Thyroid gland (tissue), 4 donors: ENCODE measurements around the gene COL3A1. TPM values are rescaled to one million over a fixed set of nuclear protein-coding genes. Genes with fewer than 3 reads are reported as not detected.

Experiments
- DNase-seq, 2 donors: peaks; one replicate each; pipeline ENCODE4 v3.0.0-alpha.2; 2019
- H3K27ac ChIP-seq, 3 donors: fragments of 200-600 bp; sonication (generic); 1 replicate in 2 of 3; 2 replicates in 1 of 3; pipeline ENCODE4 v1.5.1; 2016 to 2019; ENCODE audit warnings: mild to moderate bottlenecking in 1 of 3, moderate library complexity in 1 of 3
- H3K27me3 ChIP-seq: fragments of 200-600 bp; sonication (generic); one replicate; pipeline ENCODE4 v1.5.1; 2019
- H3K36me3 ChIP-seq, 2 donors: fragments of 200-600 bp; sonication (generic); one replicate each; pipeline ENCODE4 v1.5.1; 2016 to 2019
- H3K4me1 ChIP-seq, 2 donors: fragments of 200-600 bp; sonication (generic); one replicate each; pipeline ENCODE4 v1.5.1; 2017 to 2019
- H3K4me3 ChIP-seq, 3 donors: fragments of 200-600 bp; sonication (generic); replicated peaks in 1 of 3; 1 replicate in 2 of 3; 2 replicates in 1 of 3; pipeline ENCODE4 v1.5.1; 2016; ENCODE audit warnings: mild to moderate bottlenecking in 1 of 3
- H3K9me3 ChIP-seq: fragments of 200-600 bp; sonication (generic); one replicate; pipeline ENCODE4 v1.5.1; 2017
- POLR2A ChIP-seq, 2 donors: fragments of 450-650 bp; IDR thresholded peaks; one replicate each; pipeline ENCODE4 v1.6.1; 2017; ENCODE audit warnings: antibody characterized with exemption in 2 of 2, mild to moderate bottlenecking in 2 of 2, moderate library complexity in 1 of 2
- WGBS, 2 donors: methylation state at CpG; one replicate each; pipeline ENCODE4 v1.1.5; 2017; 5-methylcytosine and 5-hydroxymethylcytosine counted together
- intact Hi-C: fragments of 100-400 bp; cut with DNase I; formaldehyde crosslinking; loops from one replicate; pipeline ENCODE4 v1.15.1; 2023
- total RNA-seq, 4 donors: library from RNA; depleted of rRNA; stranded (reverse); fragments of >200 nt; gene quantifications; one replicate each; pipeline ENCODE4 v1.2.3, GENCODE V29; 2016
- TF ChIP-seq, protein P1 (sequence below), 6 experiments: fragments of 200-600 bp in 3 of 6; fragments of 450-650 bp in 3 of 6; sonication (generic) in 3 of 6; IDR thresholded peaks; one replicate each; pipeline ENCODE4 v1.5.1; 2016 to 2019; ENCODE audit warnings: antibody characterized with exemption in 6 of 6, mild to moderate bottlenecking in 2 of 6, inconsistent platforms in 1 of 6, moderate library complexity in 1 of 6

The COL3A1 gene
- total RNA-seq, 4 donors from 2014 or later = 36.4 to 151 (median 62.3) TPM

- Histone ChIP-seq H3K27me3 (no peaks in the 10 kb centered on the region), H3K36me3 (no peaks in the 10 kb centered on the region), H3K4me3 (no peak overlapping the region), H3K27ac (no peak overlapping the region), H3K4me1 (no peaks in the 10 kb centered on the region), H3K9me3 (no peaks in the 10 kb centered on the region)
- 92 to 94% methylated on average over 10 to 19 of the region's 21 CpGs for WGBS, 2 donors
- TF ChIP-seq POLR2A (IDR thresholded peaks at IDR 0.05) = no peak
- TF ChIP-seq, protein P1, sequence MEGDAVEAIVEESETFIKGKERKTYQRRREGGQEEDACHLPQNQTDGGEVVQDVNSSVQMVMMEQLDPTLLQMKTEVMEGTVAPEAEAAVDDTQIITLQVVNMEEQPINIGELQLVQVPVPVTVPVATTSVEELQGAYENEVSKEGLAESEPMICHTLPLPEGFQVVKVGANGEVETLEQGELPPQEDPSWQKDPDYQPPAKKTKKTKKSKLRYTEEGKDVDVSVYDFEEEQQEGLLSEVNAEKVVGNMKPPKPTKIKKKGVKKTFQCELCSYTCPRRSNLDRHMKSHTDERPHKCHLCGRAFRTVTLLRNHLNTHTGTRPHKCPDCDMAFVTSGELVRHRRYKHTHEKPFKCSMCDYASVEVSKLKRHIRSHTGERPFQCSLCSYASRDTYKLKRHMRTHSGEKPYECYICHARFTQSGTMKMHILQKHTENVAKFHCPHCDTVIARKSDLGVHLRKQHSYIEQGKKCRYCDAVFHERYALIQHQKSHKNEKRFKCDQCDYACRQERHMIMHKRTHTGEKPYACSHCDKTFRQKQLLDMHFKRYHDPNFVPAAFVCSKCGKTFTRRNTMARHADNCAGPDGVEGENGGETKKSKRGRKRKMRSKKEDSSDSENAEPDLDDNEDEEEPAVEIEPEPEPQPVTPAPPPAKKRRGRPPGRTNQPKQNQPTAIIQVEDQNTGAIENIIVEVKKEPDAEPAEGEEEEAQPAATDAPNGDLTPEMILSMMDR (IDR thresholded peaks at IDR 0.05) = no peak
- no peak for DNase-seq
- intact Hi-C loops = no loop called here
Measured at GRCh38 chr2:188944442-188944841, 29.7 kb upstream of the COL3A1 start.

DNA sequence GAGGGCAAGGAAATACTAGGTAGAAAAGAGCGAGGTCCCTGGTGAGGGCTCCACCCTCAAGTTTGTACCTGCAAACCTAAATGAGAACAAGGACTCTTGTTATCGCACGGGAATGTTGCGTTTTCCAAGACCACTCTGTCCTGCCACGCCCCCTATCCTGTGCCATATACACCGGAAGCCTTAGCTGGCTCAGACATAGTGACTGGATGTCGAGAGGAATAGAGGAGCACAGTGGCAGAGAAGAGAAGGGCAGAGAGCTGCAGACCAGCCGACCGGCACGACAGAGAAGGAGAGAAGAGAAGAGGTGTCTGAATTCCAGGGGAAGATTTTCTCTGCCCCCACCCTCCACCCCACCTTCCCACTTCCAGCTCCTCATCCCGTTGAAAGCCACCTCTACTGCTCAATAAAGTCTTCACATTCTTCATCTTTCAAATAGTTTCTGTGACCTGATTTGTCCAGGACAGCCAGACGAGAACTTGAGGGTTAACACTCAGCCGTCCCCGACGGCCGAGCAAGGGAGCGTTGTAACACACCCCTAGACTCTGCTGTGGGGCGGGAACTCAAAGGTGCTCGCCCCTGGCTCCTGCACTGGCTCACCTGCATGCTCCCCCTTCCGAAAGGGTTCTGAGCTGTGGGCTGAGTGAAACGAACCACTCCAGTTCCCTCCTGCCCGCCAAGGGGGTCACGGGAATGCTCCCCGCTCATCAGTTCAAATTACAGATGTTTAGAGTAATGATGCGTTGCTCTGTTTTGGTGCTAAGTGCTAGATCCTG is 24.9 kb upstream of the COL3A1 start:
- Histone ChIP-seq H3K27ac (no peak overlapping the region), H3K27me3 (no peaks in the 10 kb centered on the region), H3K9me3 (no peaks in the 10 kb centered on the region), H3K4me1 (no peaks in the 10 kb centered on the region), H3K4me3 (no peak overlapping the region), H3K36me3 (no peaks in the 10 kb centered on the region)
- intact Hi-C loops = no loop called here
- DNase-seq = no peak
- WGBS, 2 donors = 93 to 96% methylated on average over 25 of the region's 25 CpGs
- TF ChIP-seq, protein P1 (IDR thresholded peaks at IDR 0.05) = no peak
- no peak for TF ChIP-seq POLR2A (IDR thresholded peaks at IDR 0.05)

- intact Hi-C loops = no loop called here
Measured at GRCh38 chr2:188952901-188953300, 21.3 kb upstream of the COL3A1 start.

GRCh38 chr2:188956290-188956689 is 17.9 kb upstream of the COL3A1 start:
- intact Hi-C loops = no loop called here

More at GRCh38 chr2:188952901-188953300, 21.3 kb upstream of the COL3A1 start:
- H3K36me3 ChIP-seq = no peaks in the 10 kb centered on the region
- H3K4me1 ChIP-seq = no peaks in the 10 kb centered on the region
- no peak for DNase-seq
- no peaks in the 10 kb centered on the region for H3K9me3 ChIP-seq
- H3K27ac ChIP-seq = no peak overlapping the region
- H3K4me3 ChIP-seq = no peak overlapping the region
- TF ChIP-seq POLR2A (IDR thresholded peaks at IDR 0.05) = no peak
- TF ChIP-seq, protein P1 (IDR thresholded peaks at IDR 0.05) = no peak
- H3K27me3 ChIP-seq = no peaks in the 10 kb centered on the region

GRCh38 chr2:188956961-188957360 is 17.2 kb upstream of the COL3A1 start:
- 61% methylated on average over 5 of the region's 5 CpGs for WGBS, 2 donors
- intact Hi-C loops = no loop called here
- no peak overlapping the region for H3K27ac ChIP-seq

More at GRCh38 chr2:188956290-188956689, 17.9 kb upstream of the COL3A1 start:
- TF ChIP-seq POLR2A (IDR thresholded peaks at IDR 0.05) = no peak
- H3K36me3 ChIP-seq = no peaks in the 10 kb centered on the region
- H3K27me3 ChIP-seq = no peaks in the 10 kb centered on the region
- H3K27ac ChIP-seq = no peak overlapping the region
- no peak for DNase-seq
- no peak overlapping the region for H3K4me3 ChIP-seq
- no peaks in the 10 kb centered on the region for H3K9me3 ChIP-seq
- WGBS, 2 donors = 91 to 93% methylated on average over 2 of the region's 2 CpGs
- no peaks in the 10 kb centered on the region for H3K4me1 ChIP-seq

More at GRCh38 chr2:188956961-188957360, 17.2 kb upstream of the COL3A1 start:
- H3K27me3 ChIP-seq = no peaks in the 10 kb centered on the region
- H3K9me3 ChIP-seq = no peaks in the 10 kb centered on the region
- TF ChIP-seq, protein P1 (IDR thresholded peaks at IDR 0.05) = no peak
- TF ChIP-seq POLR2A (IDR thresholded peaks at IDR 0.05) = no peak
- H3K4me1 ChIP-seq = no peaks in the 10 kb centered on the region
- no peak overlapping the region for H3K4me3 ChIP-seq
- H3K36me3 ChIP-seq = no peaks in the 10 kb centered on the region
- no peak for DNase-seq
